ENCODE data around the gene ADA. TPM values are rescaled to one million over a fixed set of nuclear protein-coding genes. Genes with fewer than 3 reads are reported as not detected.

ADA gene
- total RNA-seq, 1 experiment from 2014 or later: 28.2 TPM

DNA sequence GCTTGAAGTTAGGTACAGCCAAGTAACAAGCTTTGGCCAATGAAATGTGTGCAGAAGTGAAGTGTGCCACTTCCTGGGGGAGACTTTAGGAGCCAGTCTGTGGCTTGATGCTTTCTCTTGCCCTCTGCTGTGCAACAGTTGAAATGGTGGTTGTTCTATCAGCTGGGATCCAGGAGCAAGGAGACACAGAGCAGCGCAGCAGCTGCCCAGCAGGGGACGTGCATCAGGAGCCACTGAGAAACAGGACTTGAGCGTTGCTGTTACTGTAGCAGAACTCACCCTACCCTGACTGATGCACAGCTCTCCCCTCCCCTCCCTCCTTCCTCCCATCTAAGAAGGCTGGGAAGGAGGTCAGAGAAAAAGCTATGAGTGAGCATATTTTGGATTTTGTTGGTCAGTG is 44.8 kb upstream of the ADA start:
- POLR2A ChIA-PET (ENCODE audit: unreplicated experiment): interaction anchor here (0.5 kb wide), 1 partner anchor 822 kb away, joined by 3 read pairs; no protein-coding TSS in a partner anchor
- CTCF ChIA-PET: no interaction called here

DNA sequence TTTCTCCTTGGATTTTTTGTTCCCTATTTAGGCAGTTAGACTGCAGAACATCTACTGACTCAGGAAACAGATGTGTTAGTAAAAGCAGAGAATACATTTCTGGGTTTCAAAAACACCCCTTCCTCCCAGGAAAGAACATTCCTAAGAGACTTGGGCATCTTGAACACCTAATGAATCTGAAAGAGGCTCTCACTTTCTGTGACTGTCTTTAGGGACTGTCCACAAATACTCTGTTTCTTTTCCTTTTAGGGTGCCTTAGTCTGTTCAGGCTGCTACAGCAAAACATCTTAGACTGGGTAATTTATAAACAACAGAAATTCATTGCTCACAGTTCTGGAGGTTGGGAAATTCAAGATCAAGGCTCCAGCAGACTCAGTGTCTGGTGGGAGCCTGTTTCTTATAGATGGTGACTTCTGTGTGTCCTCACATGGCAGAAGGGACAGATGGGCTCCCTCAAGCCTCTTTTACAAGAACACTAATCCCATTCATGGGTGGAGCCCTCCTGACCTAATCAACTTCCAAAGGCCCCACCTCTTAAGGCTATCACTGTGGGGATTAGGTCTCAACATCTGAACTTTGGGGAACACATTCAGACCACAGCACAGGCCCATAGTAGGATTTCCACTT is 44.3 kb upstream of the ADA start:
- intact Hi-C loops (cut with micrococcal nuclease; ENCODE audit: unreplicated experiment): no loop called here
- peaks cover 20% of the 10 kb centered on the region for H3K4me1 ChIP-seq (replicated peaks; ENCODE audit: insufficient read depth)
- no TSS peak for BruUV-seq (replicated peaks)
- no peaks in the 10 kb centered on the region for H3K9me2 ChIP-seq (ENCODE audit: insufficient read depth)
- H3K79me2 ChIP-seq (ENCODE audit: low read depth): no peaks in the 10 kb centered on the region
- no peaks in the 10 kb centered on the region for H3K36me3 ChIP-seq (ENCODE audit: low read depth)
- H2AFZ ChIP-seq: no peak overlapping the region
- H3K4me3 ChIP-seq: no peak overlapping the region
- H3K9me3 ChIP-seq (ENCODE audit: insufficient read depth, low read depth): peaks cover 5% of the 10 kb centered on the region; the same call in 1 of the 2 replicates
- CTCF ChIA-PET: interaction anchor here (0.6 kb wide), 2 partner anchors 10 to 369 kb away, joined by 5 to 7 read pairs; no protein-coding TSS in a partner anchor
- no peak for TF ChIP-seq EZH2 (IDR thresholded peaks at IDR 0.05; ENCODE audit: low read depth)
- TF ChIP-seq, protein P1, sequence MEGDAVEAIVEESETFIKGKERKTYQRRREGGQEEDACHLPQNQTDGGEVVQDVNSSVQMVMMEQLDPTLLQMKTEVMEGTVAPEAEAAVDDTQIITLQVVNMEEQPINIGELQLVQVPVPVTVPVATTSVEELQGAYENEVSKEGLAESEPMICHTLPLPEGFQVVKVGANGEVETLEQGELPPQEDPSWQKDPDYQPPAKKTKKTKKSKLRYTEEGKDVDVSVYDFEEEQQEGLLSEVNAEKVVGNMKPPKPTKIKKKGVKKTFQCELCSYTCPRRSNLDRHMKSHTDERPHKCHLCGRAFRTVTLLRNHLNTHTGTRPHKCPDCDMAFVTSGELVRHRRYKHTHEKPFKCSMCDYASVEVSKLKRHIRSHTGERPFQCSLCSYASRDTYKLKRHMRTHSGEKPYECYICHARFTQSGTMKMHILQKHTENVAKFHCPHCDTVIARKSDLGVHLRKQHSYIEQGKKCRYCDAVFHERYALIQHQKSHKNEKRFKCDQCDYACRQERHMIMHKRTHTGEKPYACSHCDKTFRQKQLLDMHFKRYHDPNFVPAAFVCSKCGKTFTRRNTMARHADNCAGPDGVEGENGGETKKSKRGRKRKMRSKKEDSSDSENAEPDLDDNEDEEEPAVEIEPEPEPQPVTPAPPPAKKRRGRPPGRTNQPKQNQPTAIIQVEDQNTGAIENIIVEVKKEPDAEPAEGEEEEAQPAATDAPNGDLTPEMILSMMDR (conservative IDR thresholded peaks at IDR 0.05): no peak
- no peak overlapping the region for H3K27ac ChIP-seq
- peaks cover 23% of the 10 kb centered on the region; the same call in 1 of the 2 replicates for H3F3A ChIP-seq (ENCODE audit: insufficient read depth, low read depth)
- DNase-seq: no peak
- H3K4me2 ChIP-seq: no peak overlapping the region
- H4K20me1 ChIP-seq (ENCODE audit: insufficient read depth): no peaks in the 10 kb centered on the region
- H3K27me3 ChIP-seq (ENCODE audit: insufficient read depth, low read depth): no peaks in the 10 kb centered on the region
- POLR2A ChIA-PET (ENCODE audit: unreplicated experiment): interaction anchor here (0.5 kb wide), 1 partner anchor 822 kb away, joined by 3 read pairs; no protein-coding TSS in a partner anchor

More for the DNA sequence above, 44.8 kb upstream of the ADA start:
- Histone ChIP-seq H3K36me3 (ENCODE audit: low read depth) (no peaks in the 10 kb centered on the region), H3K27ac (no peak overlapping the region), H3K9me3 (ENCODE audit: insufficient read depth, low read depth) (peaks cover 5% of the 10 kb centered on the region; the same call in 1 of the 2 replicates), H3K4me1 (replicated peaks; ENCODE audit: insufficient read depth) (peaks cover 23% of the 10 kb centered on the region), H4K20me1 (ENCODE audit: insufficient read depth) (no peaks in the 10 kb centered on the region), H3K4me3 (no peak overlapping the region), H2AFZ (no peak overlapping the region), H3K4me2 (no peak overlapping the region), H3K9me2 (ENCODE audit: insufficient read depth) (no peaks in the 10 kb centered on the region), H3K79me2 (ENCODE audit: low read depth) (no peaks in the 10 kb centered on the region), H3F3A (ENCODE audit: insufficient read depth, low read depth) (peaks cover 23% of the 10 kb centered on the region; the same call in 1 of the 2 replicates), H3K27me3 (ENCODE audit: insufficient read depth, low read depth) (no peaks in the 10 kb centered on the region)
- no peak for DNase-seq
- no TSS peak for BruUV-seq (replicated peaks)
- intact Hi-C loops (cut with micrococcal nuclease; ENCODE audit: unreplicated experiment): no loop called here
- TF ChIP-seq, protein P1 (conservative IDR thresholded peaks at IDR 0.05): no peak

- no peak overlapping the region for H2AFZ ChIP-seq
- no peak for DNase-seq
- intact Hi-C loops (cut with micrococcal nuclease; ENCODE audit: unreplicated experiment): no loop called here
- H3F3A ChIP-seq (ENCODE audit: insufficient read depth, low read depth): peaks cover 23% of the 10 kb centered on the region; the same call in 1 of the 2 replicates
- H3K36me3 ChIP-seq (ENCODE audit: low read depth): no peaks in the 10 kb centered on the region
- no peak for TF ChIP-seq EZH2 (IDR thresholded peaks at IDR 0.05; ENCODE audit: low read depth)
- TF ChIP-seq, protein P1 (conservative IDR thresholded peaks at IDR 0.05): no peak
- CTCF ChIA-PET: interaction anchor here (0.6 kb wide), 2 partner anchors 9 to 368 kb away, joined by 5 to 7 read pairs; no protein-coding TSS in a partner anchor
- BruUV-seq (replicated peaks): no TSS peak
- POLR2A ChIA-PET (ENCODE audit: unreplicated experiment): no interaction called here
- H3K27me3 ChIP-seq (ENCODE audit: insufficient read depth, low read depth): no peaks in the 10 kb centered on the region
- H4K20me1 ChIP-seq (ENCODE audit: insufficient read depth): no peaks in the 10 kb centered on the region
- peaks cover 5% of the 10 kb centered on the region; the same call in 1 of the 2 replicates for H3K9me3 ChIP-seq (ENCODE audit: insufficient read depth, low read depth)
- H3K79me2 ChIP-seq (ENCODE audit: low read depth): no peaks in the 10 kb centered on the region
- H3K4me1 ChIP-seq (replicated peaks; ENCODE audit: insufficient read depth): peaks cover 20% of the 10 kb centered on the region
- no peak overlapping the region for H3K27ac ChIP-seq
- H3K4me2 ChIP-seq: no peak overlapping the region
- no peak overlapping the region for H3K4me3 ChIP-seq
- H3K9me2 ChIP-seq (ENCODE audit: insufficient read depth): no peaks in the 10 kb centered on the region
Observed at GRCh38 chr20:44695295-44695673, 43.8 kb upstream of the ADA start.

All from PC-9 (cell line).